ENCODE measurements around the gene CACNA1C.

CACNA1C gene

DNA sequence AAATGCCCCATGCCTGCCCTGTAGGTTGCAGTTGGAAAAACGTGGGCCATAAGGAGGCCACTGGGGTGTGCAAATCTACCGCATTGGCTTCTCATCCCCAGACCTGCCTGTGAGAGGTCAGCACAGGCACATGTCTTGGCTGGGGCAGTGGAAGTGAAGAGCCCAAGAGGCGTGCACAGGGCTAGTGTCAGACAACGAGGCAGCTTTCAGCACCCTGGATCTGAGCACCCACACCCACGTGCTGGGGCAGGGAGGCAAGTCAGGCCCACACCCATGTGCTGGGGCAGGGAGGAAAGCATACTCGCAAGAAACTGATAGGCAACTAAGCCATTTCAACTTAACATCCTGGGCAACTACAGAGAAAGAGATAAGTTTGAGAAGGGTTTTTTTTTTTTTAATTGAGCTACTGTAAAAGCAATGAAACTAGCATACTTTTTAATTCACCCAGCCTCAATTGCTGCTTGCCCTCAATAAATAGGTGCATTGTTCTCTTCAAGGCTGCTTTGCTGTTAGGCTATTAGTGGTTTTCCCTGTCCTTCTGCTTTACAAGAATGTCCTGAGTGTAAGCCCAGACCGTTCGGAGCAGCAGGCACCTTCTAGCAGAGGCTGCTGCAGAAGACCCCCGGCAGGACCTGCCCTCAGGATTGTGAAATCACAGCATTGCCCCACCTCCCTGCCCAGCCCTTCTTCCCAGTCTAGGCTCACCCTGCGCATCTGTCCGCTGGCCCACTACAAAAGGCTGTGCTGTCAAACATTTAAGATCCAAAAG lies 386.7 kb downstream of the CACNA1C start:
- no peak for DNase-seq

DNA sequence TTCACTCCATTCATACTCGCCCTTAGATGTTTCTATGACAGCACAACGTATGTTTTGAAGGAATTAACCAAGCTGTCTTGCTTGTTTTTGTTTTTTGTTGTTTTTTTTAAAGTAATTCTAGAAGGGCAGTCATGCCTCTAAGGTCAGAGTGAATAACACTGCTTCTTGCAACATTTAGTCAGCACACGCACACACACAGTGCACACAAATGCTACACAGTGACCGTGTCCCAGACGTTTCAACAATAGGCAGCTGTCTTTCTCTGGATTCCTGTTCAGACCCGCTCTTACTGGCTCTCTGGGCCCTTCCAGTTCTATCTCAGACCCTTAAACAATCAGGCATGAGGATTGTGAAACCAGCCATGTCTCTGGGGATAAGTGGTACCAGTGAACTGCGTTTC lies 391.0 kb downstream of the CACNA1C start:
- no peak for DNase-seq

DNA sequence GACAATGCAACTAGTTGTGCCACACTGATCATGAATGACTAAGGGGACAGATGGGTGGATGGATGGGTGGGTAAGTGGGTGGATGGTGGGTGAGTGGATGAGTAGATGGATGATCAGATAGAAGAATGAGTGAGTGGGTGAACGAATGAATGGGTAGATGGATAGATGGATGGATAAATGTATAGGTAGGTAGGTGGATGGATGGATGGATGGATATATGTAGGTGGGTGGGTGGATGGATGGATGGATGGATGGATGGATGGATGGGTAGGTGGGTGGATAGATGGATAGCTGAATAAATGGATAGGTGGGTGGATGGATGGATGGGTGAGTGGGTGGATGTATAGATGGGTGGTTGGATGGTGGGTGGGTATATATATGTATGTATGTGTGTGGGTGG lies 393.2 kb downstream of the CACNA1C start:
- DNase-seq = no peak

DNA sequence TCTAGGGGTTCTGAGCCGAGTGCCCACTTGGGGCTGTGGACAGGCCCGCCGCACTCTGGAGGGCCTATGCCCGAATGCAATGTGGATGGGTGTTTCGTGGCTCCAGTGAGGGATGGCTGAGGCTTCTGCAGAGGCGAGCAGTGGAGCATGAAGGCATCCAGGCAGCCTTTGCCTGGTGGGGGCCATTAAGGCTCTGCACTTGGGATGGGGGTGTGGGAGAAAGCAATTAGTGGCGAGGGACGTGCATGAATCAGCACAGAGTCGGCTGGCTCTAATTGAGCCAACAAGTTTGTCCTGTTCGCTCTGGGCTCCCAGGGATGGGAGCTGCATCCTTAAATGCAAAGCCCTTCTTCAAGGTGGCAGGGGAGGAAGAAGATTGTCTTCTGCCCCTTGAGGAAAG lies 395.1 kb downstream of the CACNA1C start:
- no peak for DNase-seq

DNA sequence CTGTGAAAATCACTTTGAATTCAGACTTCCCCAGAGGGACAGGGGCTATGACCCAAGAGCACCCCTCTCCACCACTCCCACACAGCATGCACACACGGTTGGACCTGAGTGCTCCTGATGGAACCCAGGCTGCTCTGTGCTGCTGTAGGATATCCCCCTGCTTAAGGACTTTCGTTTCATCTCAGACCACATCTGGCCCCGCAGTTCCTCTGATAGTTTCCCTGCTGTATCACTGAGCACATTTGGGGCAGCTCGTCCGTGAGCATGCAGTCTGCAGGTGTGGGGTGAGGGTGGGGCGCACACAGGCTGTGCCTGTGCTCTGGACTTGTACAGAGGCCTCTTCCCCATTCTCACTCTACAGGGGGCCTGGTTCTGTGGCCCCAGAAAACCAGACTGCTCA lies 396.8 kb downstream of the CACNA1C start:
- DNase-seq = no peak

DNA sequence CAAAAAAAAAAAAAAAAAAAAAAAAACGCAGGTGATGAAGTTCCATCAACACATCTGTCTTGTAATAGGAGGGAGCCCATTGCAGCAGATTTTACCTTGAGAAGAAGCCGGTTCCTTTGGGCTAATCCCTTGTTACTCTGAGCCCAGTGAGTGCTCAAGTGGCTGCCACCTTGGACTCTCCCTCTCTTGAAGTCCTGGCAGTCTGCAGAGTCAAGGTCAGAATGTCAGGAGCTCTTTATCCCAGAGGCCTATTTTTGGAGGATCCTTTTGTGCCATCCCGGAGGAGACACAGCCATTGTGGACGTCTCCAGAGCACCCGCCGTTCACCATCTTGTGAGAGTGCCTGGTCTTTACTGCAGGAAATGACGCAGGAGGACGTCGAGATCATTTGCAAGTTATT lies 397.8 kb downstream of the CACNA1C start:
- no peak for DNase-seq

DNA sequence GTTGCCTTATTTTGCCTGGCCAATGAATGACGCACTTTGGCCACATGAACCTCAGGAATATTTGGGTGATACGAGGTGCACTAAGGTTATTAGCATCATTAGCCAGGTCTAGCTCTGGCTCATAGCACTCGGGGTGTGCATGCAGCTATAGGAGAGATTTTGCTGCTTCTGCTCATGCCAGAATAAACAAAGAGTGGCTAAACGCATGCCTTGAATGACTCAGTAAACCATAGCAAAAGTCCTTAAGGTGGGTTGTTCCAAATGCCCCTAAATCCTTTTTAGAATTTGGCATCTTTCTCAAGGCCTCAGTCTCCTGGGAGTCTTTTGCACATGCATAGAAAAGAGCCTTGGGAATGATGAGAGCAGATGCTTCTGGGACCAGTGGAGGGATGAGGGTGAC lies 398.2 kb downstream of the CACNA1C start:
- no peak for DNase-seq

DNA sequence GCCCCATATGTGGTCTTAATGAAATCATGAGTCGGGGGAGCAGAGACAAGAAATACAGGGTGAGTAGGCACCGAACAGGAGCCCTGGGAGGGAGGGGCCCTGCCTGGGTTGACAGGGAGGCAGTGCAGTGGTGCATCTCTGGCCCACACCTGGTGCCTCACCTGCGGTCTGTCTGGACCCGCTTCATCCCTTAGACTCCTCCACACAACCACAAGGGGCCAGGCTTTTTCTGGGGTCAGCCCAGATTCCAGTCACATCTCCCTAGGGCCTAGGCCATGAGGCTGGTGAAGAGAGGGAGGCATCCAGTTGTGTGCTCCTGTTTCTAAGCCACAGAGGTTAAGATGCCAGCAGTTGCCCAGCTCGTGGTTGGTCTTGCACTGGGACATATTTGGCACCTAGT lies 398.7 kb downstream of the CACNA1C start:
- no peak for DNase-seq

DNA sequence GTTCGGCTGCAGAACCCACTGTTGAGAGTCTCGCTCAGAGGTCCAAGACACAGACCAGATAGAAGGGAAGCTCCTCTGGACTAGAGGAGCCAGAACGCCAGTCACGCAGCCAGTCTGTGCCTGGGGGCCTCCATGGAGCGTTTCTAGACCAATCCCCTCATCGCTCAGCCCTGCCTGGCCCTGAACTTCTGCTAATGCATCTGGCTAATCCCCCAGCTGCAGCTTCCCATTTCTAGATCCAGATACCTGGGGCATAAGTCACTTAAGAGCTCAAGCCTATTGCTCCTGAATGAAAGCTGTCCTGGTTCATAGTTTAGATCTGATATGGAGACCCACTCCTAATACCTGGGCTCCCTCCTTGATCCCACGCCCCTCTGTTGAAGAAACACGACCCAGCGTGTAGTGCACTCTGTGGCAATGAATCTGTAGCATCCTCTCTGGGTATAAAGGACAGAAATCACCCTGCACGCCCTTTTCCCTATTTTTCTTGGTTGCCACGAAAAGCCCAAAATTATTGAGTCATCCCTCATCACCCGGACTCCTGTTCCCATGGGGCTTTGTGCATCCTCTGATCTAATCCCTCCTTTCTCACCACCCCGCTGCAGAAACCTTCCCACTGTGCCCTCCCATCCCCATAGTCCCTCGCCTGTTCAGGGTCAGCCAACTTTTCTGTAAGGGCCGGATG lies 400.4 kb downstream of the CACNA1C start:
- DNase-seq = no peak

DNA sequence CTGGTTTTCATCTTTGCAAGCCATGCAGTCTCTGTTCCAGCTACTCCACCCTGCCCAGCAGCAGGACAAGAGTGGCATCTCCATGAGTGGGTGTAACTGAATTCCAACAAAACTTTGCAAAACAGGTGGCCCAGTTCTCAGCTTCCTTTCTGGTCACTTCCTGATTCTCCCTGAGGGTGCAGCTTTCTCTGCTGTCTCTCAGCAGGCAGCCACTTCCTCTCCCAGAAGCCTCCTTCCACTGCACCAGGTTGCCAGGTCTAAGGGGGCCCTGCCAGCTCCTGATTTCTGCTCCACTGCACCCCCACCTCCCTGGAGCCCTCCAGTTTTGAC lies 400.9 kb downstream of the CACNA1C start:
- no peak for DNase-seq

DNA sequence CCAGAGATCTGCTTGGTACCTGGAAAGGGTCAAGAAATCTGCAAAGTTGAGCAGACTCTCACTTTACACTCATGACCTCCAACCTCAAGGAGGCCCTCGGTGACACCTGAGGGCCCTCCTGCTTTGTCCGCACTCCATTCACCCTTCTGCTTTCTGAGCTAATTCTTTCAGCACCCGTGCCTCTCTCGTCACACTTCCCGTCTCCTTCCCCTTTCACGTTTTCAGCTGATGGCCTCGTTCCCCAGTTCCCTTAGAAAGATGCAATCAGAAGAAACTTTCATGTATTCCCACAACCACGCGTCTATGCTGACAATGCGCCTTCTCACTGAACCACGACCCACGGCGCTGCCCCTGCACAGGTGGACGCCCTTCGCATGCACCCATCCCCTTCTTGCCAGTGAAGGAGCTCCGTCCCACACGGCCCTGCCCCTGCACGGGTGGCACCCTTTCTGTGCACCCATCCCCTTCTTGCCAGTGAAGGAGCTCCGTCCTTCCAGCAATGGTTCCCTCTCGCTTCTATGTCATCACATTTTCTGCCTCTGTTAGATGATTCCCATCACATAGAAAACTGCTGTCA lies 401.9 kb downstream of the CACNA1C start:
- DNase-seq = no peak

DNA sequence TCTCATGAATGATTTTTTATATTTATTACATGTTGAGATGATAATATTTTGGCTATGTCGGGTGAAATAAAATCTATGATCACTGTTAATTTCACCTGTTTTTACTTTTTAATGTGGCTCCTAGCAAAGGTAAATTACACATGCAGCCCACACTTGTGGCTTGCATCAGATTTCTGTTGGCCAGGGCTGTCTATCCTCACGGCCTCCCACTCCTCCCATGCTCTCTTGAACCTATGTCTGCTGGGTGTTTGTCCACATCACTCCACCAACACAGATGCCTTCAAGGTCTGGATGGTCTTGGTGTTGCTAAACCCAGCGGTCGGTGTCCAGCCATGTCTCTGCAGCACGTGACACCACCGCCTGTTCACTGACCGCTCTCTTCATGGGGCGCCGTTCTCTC lies 402.6 kb downstream of the CACNA1C start:
- no peak for DNase-seq

DNA sequence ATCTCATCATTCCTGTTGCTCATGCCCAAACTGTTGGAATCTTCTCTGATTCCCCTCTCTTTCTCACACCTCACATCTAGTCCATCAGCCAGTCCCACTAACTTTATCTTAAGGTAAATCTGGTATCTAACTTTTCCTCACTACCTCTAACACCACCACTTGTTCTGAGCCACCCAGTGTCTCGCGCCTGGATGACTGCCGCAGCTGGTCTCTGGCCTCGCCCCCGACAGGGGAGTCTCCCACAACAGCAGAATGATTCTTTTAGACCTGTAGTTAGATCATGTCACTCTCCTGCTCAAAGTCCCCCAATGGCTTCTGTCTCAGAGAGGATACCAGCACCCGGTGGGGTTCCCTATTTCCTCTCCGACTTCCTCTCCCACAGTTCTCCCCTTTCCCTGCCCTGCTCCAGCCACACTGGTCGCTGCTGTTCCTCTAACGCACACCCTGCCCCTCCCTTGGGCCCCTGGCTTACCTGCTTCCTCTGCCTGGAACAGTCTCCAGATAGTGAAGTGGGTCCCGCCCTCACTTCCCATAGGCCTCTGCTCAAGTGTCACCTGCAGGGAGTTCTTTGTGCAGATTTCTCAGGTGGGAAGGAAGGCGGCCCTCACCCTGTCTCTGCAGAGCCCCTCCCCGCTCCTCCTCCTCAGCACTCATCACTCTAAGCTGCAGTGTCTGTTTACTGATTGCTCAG lies 403.5 kb downstream of the CACNA1C start:
- DNase-seq = no peak

DNA sequence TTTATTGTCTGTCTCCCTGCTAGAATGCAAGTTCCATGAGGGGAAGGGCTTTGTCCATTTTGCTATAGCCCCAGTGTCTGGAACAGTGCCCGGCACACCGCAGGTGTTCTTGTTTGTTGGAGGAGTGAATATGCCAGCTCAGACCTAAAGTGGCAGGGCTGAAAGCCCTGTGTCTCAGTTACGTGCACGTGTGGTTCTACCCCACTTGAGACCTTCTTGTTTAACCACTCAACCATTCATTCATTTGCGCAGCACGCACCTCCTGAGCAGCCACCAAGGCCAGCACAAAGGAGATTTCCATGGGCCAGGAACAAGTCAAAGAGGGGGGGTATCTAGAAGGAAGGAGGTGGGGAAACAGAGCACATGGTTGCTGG lies 404.0 kb downstream of the CACNA1C start:
- peak; percentile 6 to 30 for DNase-seq

DNA sequence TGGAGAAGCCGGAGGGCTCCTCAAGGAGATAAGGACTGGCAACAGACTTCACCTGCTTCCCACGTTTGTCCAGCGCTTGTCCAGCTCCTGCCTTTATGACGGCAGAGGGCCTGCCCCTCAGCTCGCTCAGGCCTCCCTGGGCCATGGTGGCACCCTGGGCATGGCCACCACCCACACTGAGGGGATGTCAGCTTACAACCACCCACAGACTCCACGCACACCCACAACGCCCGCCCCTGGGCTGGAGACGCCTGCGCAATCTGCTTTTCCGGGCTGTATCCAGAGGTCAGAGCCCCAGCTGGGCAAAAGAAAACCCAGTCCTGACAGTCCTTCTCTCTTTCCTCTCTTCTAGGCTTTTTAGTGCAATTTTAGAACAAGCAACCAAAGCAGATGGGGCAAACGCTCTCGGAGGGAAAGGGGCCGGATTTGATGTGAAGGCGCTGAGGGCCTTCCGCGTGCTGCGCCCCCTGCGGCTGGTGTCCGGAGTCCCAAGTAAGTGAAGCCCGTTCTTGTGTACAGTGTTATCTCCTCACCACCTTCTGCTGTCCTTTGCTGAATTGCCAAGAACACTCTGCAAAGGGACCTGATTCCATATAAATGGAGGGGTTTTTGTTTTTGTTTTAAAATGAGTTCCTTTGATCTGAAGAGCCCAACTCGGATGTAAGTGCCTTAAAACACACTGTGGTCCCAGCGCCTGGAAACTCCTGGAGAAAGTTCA lies 404.6 kb downstream of the CACNA1C start:
- no peak for DNase-seq

DNA sequence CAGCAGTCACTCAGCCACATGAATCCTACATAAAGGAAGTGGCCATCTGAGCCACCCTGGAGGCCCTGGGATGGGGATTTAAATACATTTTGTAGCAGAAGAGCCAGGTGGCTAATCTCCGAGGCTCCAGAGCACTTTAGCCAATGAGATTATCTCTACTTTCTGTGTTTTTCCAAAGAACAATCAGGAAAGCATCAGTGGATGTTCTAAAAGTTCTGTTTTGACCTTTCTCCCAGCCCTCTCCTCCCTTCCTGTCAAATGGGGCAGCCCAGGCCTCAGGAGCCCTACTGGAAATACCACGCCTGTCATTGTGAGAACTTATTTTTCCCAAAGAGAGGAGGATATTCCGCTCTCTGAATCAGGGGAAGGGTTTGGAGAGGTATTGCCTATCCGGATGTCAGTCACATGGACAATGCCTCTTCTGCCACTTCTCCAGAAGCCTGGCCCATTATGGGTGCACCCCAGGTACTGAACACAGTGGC lies 405.2 kb downstream of the CACNA1C start:
- DNase-seq = no peak

DNA sequence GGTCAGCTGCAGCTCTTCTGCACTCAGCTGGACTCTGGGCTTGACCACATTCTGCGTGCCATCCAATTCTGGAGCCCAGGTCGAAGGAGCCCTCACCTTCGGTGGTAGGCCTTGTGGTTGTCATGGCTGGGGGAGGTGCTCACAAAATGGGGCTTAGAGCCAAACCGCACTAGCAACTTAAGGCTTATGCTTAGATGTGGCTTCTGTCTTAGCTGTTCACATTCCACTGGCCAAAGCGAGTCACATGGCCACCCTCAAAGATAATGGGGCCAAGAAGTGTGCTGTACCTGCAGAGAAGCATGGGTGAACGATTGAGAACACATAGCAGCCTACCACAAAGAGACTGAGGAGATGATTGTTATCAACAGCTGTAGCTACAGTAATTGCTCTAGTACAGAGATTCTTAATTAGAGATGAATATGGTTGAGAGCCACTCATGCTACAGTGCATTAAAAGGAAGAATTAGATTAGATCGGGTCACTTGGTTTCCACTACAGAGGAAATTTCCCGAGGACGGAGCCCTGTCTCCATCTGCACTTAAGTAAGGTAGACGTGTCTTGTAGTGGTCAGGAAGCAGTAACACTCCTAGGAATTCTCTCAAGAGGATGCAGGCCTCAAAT lies 407.4 kb downstream of the CACNA1C start:
- no peak for DNase-seq

DNA sequence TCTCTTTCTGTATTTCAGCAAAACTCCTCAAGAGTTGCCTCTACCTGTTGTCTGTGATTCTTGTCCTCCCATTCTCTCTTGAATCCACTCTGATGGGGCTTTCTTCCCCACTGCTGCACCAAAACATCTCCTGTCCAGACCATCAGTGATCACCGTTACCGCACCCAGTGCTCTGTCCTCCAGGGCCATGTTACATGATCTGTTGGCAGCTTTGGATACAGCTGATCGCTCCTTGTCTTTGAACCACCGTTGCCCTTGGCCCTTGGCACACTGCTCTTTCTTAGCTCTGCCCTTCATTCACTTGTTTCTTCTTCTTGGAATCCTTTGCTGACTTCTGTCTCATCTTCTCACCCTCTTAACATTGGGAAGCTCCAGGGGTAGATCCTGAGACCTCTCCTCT lies 408.3 kb downstream of the CACNA1C start:
- no peak for DNase-seq

DNA sequence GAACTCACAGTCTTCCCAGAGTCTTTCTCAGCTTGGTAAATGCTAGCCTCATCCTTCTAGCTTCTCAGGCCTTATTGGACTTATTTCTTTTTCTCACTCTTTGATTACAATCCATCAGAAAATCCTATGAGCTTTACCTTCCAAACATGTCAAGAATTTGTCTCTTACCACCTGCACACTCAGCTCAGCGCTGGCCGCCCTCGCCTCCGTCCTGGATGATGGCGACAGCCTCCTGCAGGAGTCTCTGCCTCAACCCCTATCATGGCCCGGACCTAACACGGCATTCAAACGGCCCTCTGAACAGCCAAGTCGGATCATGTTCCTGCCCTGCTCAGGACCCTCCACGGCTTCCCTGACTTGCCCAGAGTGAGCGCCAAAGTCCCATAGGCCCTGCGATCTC lies 408.9 kb downstream of the CACNA1C start:
- DNase-seq = no peak

DNA sequence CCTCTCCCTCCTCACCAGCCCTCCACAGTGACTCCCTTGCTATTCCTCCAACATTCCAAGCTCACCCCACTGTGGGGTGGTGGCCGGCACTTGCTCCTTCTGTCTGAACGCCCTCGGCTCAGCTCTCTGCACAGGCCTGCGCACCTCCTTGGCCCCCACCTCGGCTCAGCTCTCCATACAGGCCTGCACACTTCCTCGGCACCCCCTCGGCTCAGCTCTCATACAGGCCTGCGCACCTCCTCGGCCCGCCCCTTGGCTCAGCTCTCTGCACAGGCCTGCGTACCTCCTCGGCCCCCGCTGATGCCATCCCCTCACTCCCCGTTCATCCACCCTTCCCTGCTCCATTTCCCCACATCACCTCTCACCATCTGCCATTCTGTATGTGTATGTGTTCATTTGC lies 409.3 kb downstream of the CACNA1C start:
- DNase-seq = no peak

DNA sequence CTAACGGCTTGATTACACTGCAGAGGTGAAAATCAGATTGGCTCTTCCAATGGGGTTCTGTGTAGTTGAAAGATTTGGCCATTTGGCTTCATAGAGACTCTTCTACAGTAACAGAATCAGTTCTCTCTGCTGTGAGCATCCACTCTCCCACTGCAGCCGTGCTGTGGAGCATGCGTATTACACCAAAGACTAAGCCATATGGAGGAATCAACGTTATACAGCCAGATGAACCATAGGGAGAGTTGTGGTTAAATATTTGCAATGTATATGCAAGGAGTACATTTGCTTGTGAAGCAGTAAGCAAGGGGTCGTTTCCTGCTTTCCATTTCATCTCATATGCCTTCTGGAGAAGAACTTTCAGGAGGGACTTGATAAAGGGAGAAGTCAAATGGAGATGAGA lies 410.9 kb downstream of the CACNA1C start:
- no peak for DNase-seq

DNA sequence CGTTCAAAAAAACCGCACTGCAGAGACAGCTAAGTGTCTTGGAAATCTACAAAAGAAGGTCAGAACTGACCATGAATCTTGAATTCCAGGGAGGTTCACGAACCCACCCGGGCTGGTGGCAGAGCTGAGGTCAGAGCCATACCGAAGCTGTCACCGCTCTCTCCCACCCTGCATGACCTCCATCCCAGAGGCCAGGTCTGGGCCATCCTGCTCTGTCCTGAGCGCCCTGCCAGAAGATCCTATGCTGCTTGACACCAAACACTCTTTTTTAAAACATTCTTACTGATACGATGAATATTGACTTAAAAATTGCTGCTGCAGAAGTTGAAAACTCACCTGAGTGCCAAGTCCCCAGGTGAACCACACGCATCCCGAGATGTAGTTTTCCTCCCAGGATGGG lies 412.9 kb downstream of the CACNA1C start:
- DNase-seq = no peak

DNA sequence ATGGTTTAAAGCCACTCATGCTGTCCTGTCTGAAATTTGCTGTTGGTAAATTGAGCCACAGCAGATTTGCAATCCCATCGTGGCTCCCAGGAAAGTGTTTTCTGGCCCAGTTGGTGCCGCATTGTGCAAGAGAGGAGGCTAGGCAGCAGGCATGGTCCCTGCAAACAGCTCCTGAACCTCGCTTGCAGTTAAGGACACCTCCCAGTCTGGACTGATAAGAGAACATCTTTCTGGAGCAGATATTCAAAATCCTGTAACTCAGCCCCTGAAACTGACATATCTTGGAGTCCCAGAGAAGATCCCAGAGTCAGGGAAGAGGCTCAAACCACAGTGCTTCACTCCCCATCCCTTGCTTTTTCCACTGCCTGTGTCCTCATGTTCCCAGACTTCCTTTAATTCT lies 413.4 kb downstream of the CACNA1C start:
- no peak for DNase-seq
